K562 (cell line): ENCODE measurements around the gene EDN2. TPM values are rescaled to one million over a fixed set of nuclear protein-coding genes. Genes with fewer than 3 reads are reported as not detected.

Experiments used
- ATAC-seq: fragments of 200-7000 bp; cut with Tn5 transposase; 3 replicates; pipeline ENCODE4 v1.9.1; 2020; ENCODE audit warnings: moderate library complexity
- BruUV-seq: library from RNA; stranded (reverse); fragments of 400-500 nt; replicated peaks from 2 replicates; lab custom pipeline; 2021; lab: Mats Ljungman, UMichigan
- CTCF ChIA-PET: fragments of 300-600 bp; formaldehyde crosslinking; extraction: SDS; loops from one replicate; lab custom pipeline; 2021; ENCODE audit warnings: low intra/inter-chr PET ratio; lab: Yijun Ruan, JAX
- POLR2A ChIA-PET: fragments of 300-600, 350-650 bp; sonication (Branson Sonifier 250); formaldehyde crosslinking; extraction: SDS; loops from one replicate; lab custom pipeline; 2021; ENCODE audit warnings: antibody characterized with exemption, inconsistent platforms; lab: Yijun Ruan, JAX
- DNase-seq, 4 experiments: peaks; one replicate each; pipeline versions ENCODE4 v3.0.0 to v3.0.0-alpha.2; 2011 to 2018; ENCODE audit warnings: low spot score in 3 of 4, mixed read lengths in 3 of 4; ENCODE audit errors: extremely low read depth in 1 of 4
- FAIRE-seq: peaks from 2 replicates; lab custom pipeline; 2011; peaks lifted over from hg19 to GRCh38; lab: Jason Lieb, UNC
- H2AFZ ChIP-seq: 2 replicates; pipeline ENCODE4 v1.6.0; 2011; ENCODE audit warnings: low read depth, low read length, control low read depth, inconsistent platforms
- H3K27ac ChIP-seq: fragments of 200-600 bp; 3 replicates; pipeline ENCODE4 v1.8.0; 2011; ENCODE audit warnings: low read depth, mild to moderate bottlenecking, control low read depth, inconsistent platforms, low read length, moderate library complexity, mixed read lengths; ENCODE audit errors: extremely low read depth
- H3K27me3 ChIP-seq, 2 experiments: fragments of 300-600 bp in 1 of 2; 2 replicates in 1 of 2; 3 replicates in 1 of 2; pipeline versions ENCODE4 v1.6.0 to v1.8.0; 2011; ENCODE audit warnings: inconsistent platforms in 2 of 2, low read length in 2 of 2, mild to moderate bottlenecking in 1 of 2, mixed read lengths in 1 of 2, moderate library complexity in 1 of 2; ENCODE audit not compliant: control insufficient read depth in 2 of 2, insufficient read depth in 2 of 2
- H3K36me3 ChIP-seq: fragments of 300-600 bp; 3 replicates; pipeline ENCODE4 v1.8.0; 2011; ENCODE audit warnings: mild to moderate bottlenecking, low read length, inconsistent platforms; ENCODE audit not compliant: control insufficient read depth, insufficient read depth
- H3K4me1 ChIP-seq, 2 experiments: fragments of 200-600 bp in 1 of 2; replicated peaks in 1 of 2; 2 replicates in 1 of 2; 3 replicates in 1 of 2; pipeline versions ENCODE4 v1.5.1 to v1.8.0; 2011; ENCODE audit warnings: inconsistent platforms in 2 of 2, low read length in 2 of 2, mild to moderate bottlenecking in 1 of 2, mixed read lengths in 1 of 2, moderate library complexity in 1 of 2; ENCODE audit not compliant: control insufficient read depth in 2 of 2, insufficient read depth in 2 of 2
- H3K4me2 ChIP-seq: 2 replicates; pipeline ENCODE4 v1.6.1; 2011; ENCODE audit warnings: low read length, control low read depth, inconsistent platforms, mixed read lengths; ENCODE audit not compliant: insufficient read depth
- H3K4me3 ChIP-seq: fragments of 200-600 bp; sonication (generic), shearing (Covaris generic); 2 replicates; pipeline ENCODE4 v1.5.1; 2016; ENCODE audit warnings: control low read depth, inconsistent platforms
- H3K79me2 ChIP-seq: fragments of 200-600 bp; 3 replicates; pipeline ENCODE4 v1.8.0; 2011; ENCODE audit warnings: low read length, inconsistent platforms; ENCODE audit not compliant: control insufficient read depth, insufficient read depth
- H3K9ac ChIP-seq, 2 experiments: 2 replicates each; pipeline versions ENCODE4 v1.6.0 to v1.6.1; 2011; ENCODE audit warnings: low read depth in 2 of 2, low read length in 2 of 2, control low read depth in 1 of 2, inconsistent platforms in 1 of 2, mild to moderate bottlenecking in 1 of 2, mixed read lengths in 1 of 2; ENCODE audit not compliant: insufficient read depth in 1 of 2
- H3K9me1 ChIP-seq: one replicate; pipeline ENCODE4 v1.6.0; 2011; ENCODE audit warnings: inconsistent platforms, mild to moderate bottlenecking, low read length, moderate library complexity; ENCODE audit not compliant: control insufficient read depth, insufficient read depth
- H3K9me3 ChIP-seq: replicated peaks from 2 replicates; pipeline ENCODE4 v1.5.1; 2011; ENCODE audit warnings: low read depth, low read length, inconsistent platforms; ENCODE audit not compliant: control insufficient read depth, insufficient read depth
- H4K20me1 ChIP-seq: replicated peaks from 2 replicates; pipeline ENCODE4 v1.6.1; 2011; ENCODE audit warnings: low read length, inconsistent platforms, mixed read lengths; ENCODE audit not compliant: control insufficient read depth, insufficient read depth
- BHLHE40 ChIP-seq: IDR thresholded peaks from 2 replicates; pipeline ENCODE4 v1.6.1; 2011; ENCODE audit warnings: low read length, improper control_type of control experiment
- BRF1 ChIP-seq: IDR thresholded peaks from 3 replicates; pipeline ENCODE4 v1.6.1; 2011; ENCODE audit warnings: borderline replicate concordance, mild to moderate bottlenecking; ENCODE audit not compliant: insufficient read length; ENCODE audit errors: extremely low read depth
- DACH1 ChIP-seq: fragments of 450-650 bp; IDR thresholded peaks from 2 replicates; pipeline ENCODE4 v1.6.1; 2018; ENCODE audit not compliant: partially characterized antibody
- JUNB ChIP-seq: fragments of 450-650 bp; formaldehyde crosslinking; conservative IDR thresholded peaks from 2 replicates; pipeline ENCODE4 v1.4.0; 2020; ENCODE audit warnings: mild to moderate bottlenecking
- NR0B1 ChIP-seq: fragments of 450-650 bp; IDR thresholded peaks from one replicate; pipeline ENCODE4 v1.6.1; 2018; ENCODE audit warnings: mild to moderate bottlenecking, moderate library complexity; ENCODE audit not compliant: partially characterized antibody
- PTBP1 ChIP-seq: fragments of 200-400 bp; formaldehyde crosslinking; IDR thresholded peaks from 2 replicates; pipeline ENCODE4 v1.6.1; 2017; ENCODE audit warnings: low read depth, low read length
- SIN3A ChIP-seq, 2 experiments: fragments of 150-350 bp in 1 of 2; IDR thresholded peaks; 2 replicates each; pipeline ENCODE4 v1.6.1; 2011 to 2016; ENCODE audit warnings: borderline replicate concordance in 2 of 2, low read depth in 2 of 2, low read length in 2 of 2, mild to moderate bottlenecking in 2 of 2, moderate library complexity in 2 of 2; ENCODE audit not compliant: control insufficient read depth in 1 of 2
- SIN3B ChIP-seq: fragments of 450-650 bp; IDR thresholded peaks from 2 replicates; pipeline ENCODE4 v1.6.1; 2017; ENCODE audit warnings: low read depth, mild to moderate bottlenecking, moderate library complexity
- TRIM24 ChIP-seq, 2 experiments: fragments of 450-650 bp; IDR thresholded peaks; 2 replicates each; pipeline ENCODE4 v1.6.1; 2016
- ZNF124 ChIP-seq: sonication (generic); formaldehyde crosslinking; IDR thresholded peaks from 2 replicates; pipeline ENCODE4 v1.8.1; 2022; ENCODE audit warnings: missing genetic modification reagents
- ZNF197 ChIP-seq: fragments of 200-800 bp; sonication (Bioruptor generic); IDR thresholded peaks from 2 replicates; pipeline ENCODE4 v1.6.1; 2016; ENCODE audit warnings: low read depth, missing genetic modification characterization, missing compliant biosample characterization
- ZNF589 ChIP-seq: fragments of 200-800 bp; sonication (Bioruptor generic); IDR thresholded peaks from 2 replicates; pipeline ENCODE4 v1.6.1; 2016; ENCODE audit warnings: low read depth, missing genetic modification characterization, missing compliant biosample characterization
- ZNF75A ChIP-seq: fragments of 450-650 bp; formaldehyde crosslinking; IDR thresholded peaks from 2 replicates; pipeline ENCODE4 v1.4.0; 2020; ENCODE audit warnings: mild to moderate bottlenecking
- WGBS: fragments of 100-300 bp; shearing (Covaris generic); methylation state at CpG from one replicate; pipeline ENCODE4 v1.1.6; 2016; ENCODE audit warnings: low coverage, mixed read lengths; ENCODE audit not compliant: insufficient coverage; ENCODE audit errors: missing lambda C conversion rate; 5-methylcytosine and 5-hydroxymethylcytosine counted together
- in situ Hi-C: fragments of 300-500 bp; cut with MboI; formaldehyde crosslinking; loops from 4 replicates; pipeline ENCODE4 v1.15.0; 2018; ENCODE audit warnings: inconsistent platforms, mixed read lengths
- intact Hi-C: fragments of 100-400 bp; cut with micrococcal nuclease; formaldehyde crosslinking; loops from 2 replicates; pipeline ENCODE4 v1.14.2; 2022
- polyA plus RNA-seq, 8 experiments: library from polyadenylated mRNA; depleted of rRNA in 4 of 8; stranded (reverse) in 5 of 8; unstranded in 3 of 8; fragments of >200 nt; fragmentation: Nextera tagmentation in 2 of 8; fragmentation: Illumina TruSeq in 1 of 8; extraction: Ambion mirVana in 2 of 8; extraction: Trizol in 1 of 8; gene quantifications; 2 replicates each; pipeline versions ENCODE4 v1.2.1 to v1.2.3, GENCODE V29; 2011 to 2014; ENCODE audit warnings: inconsistent platforms in 1 of 8, missing spikeins in 1 of 8
- total RNA-seq, 7 experiments: library from RNA; depleted of rRNA in 6 of 7; stranded (reverse); fragments of >200 nt in 6 of 7; fragmentation: Illumina TruSeq in 2 of 7; extraction: Trizol in 2 of 7; gene quantifications; 2 replicates each; pipeline versions ENCODE4 v1.2.1 to v1.2.3, GENCODE V29; 2011 to 2021; ENCODE audit warnings: low replicate concordance in 1 of 7
- TF ChIP-seq, protein P1 (sequence below): fragments of 450-650 bp; IDR thresholded peaks from 2 replicates; pipeline ENCODE4 v1.6.1; 2016; ENCODE audit warnings: mild to moderate bottlenecking
- TF ChIP-seq, protein P2 (sequence below): fragments of 450-650 bp; formaldehyde crosslinking; IDR thresholded peaks from 2 replicates; pipeline ENCODE4 v1.4.0; 2020; ENCODE audit warnings: mild to moderate bottlenecking

EDN2 gene
- total and polyA plus RNA-seq, 9 of the 15 experiments (the other 6 are each of a cell fraction or from before 2014, with no cell fraction given) = not detected

GRCh38 chr1:41523949-41524675 lies 39.6 kb upstream of the EDN2 start:
- in situ Hi-C loops (no loop called here), intact Hi-C loops (no loop called here)
- Histone ChIP-seq H3K79me2 (no peaks in the 10 kb centered on the region), H3K9me3 (no peaks in the 10 kb centered on the region; the same call in 1 of the 2 replicates), H2AFZ (no peak overlapping the region), H3K4me3 (no peak overlapping the region), H3K27me3 (peaks cover 14 to 44% of the 10 kb centered on the region in 2 experiments; a peak in 4 of 5 replicates), H3K4me1 (peaks cover 0 to 5% of the 10 kb centered on the region in 2 experiments; a peak in 1 of 5 replicates), H3K27ac (no peak overlapping the region), H3K36me3 (no peaks in the 10 kb centered on the region), H3K4me2 (no peak overlapping the region), H4K20me1 (0 out of 2 replicates have a peak, but pooled peaks cover 8% of the 10 kb centered on the region), H3K9ac (no peak overlapping the region), H3K9me1 (no peaks in the 10 kb centered on the region)
- no peak for DNase-seq
- BruUV-seq = no TSS peak
- TF ChIP-seq, protein P1, sequence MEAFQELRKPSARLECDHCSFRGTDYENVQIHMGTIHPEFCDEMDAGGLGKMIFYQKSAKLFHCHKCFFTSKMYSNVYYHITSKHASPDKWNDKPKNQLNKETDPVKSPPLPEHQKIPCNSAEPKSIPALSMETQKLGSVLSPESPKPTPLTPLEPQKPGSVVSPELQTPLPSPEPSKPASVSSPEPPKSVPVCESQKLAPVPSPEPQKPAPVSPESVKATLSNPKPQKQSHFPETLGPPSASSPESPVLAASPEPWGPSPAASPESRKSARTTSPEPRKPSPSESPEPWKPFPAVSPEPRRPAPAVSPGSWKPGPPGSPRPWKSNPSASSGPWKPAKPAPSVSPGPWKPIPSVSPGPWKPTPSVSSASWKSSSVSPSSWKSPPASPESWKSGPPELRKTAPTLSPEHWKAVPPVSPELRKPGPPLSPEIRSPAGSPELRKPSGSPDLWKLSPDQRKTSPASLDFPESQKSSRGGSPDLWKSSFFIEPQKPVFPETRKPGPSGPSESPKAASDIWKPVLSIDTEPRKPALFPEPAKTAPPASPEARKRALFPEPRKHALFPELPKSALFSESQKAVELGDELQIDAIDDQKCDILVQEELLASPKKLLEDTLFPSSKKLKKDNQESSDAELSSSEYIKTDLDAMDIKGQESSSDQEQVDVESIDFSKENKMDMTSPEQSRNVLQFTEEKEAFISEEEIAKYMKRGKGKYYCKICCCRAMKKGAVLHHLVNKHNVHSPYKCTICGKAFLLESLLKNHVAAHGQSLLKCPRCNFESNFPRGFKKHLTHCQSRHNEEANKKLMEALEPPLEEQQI = no peak
- TF ChIP-seq ZNF75A (CRISPR knock-in tag) (no peak), TRIM24 (IDR thresholded peaks at IDR 0.05) (no peak), ZNF197 (CRISPR knock-in tag) (no peak), ZNF589 (CRISPR knock-in tag) (no peak), BRF1 (no peak), ZNF124 (no peak), SIN3A (IDR thresholded peaks at IDR 0.05; ENCODE audit: borderline replicate concordance in 2 of 2, control insufficient read depth in 1 of 2, low read depth in 2 of 2, low read length in 2 of 2) (no peak), SIN3B (no peak), JUNB (CRISPR knock-in tag) (no peak), BHLHE40 (no peak), NR0B1 (no peak), DACH1 (no peak), PTBP1 (no peak)
- TF ChIP-seq, protein P2, sequence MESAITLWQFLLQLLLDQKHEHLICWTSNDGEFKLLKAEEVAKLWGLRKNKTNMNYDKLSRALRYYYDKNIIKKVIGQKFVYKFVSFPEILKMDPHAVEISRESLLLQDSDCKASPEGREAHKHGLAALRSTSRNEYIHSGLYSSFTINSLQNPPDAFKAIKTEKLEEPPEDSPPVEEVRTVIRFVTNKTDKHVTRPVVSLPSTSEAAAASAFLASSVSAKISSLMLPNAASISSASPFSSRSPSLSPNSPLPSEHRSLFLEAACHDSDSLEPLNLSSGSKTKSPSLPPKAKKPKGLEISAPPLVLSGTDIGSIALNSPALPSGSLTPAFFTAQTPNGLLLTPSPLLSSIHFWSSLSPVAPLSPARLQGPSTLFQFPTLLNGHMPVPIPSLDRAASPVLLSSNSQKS (CRISPR knock-in tag) = no peak
- WGBS = 2% methylated on average over 9 of the region's 9 CpGs
- ChIA-PET CTCF (no interaction called here), POLR2A (interaction anchor here (0.5 to 1.0 kb wide), 5 partner anchors 11 to 764 kb away, joined by 3 to 4 read pairs (median 3); no protein-coding TSS in a partner anchor)
- no peak for ATAC-seq
- no peak for FAIRE-seq
